GM12875 (cell line): ENCODE measurements around the gene SERPINB5.

Experiments used
- H3K4me3 ChIP-seq: one replicate; pipeline ENCODE4 v1.5.1; 2011; ENCODE audit warnings: low read depth, low read length, control low read depth
- CTCF ChIP-seq: IDR thresholded peaks from 2 replicates; pipeline ENCODE4 v1.5.1; 2011; ENCODE audit warnings: low read depth, mild to moderate bottlenecking, control low read depth, inconsistent platforms, low read length, moderate library complexity, borderline replicate concordance; ENCODE audit not compliant: insufficient read depth

SERPINB5 gene

GRCh38 chr18:63534615-63535014, 57.9 kb downstream of the SERPINB5 start:
- no peak for TF ChIP-seq CTCF
- no peak overlapping the region for H3K4me3 ChIP-seq

GRCh38 chr18:63539904-63540510, 63.2 kb downstream of the SERPINB5 start:
- no peak overlapping the region for H3K4me3 ChIP-seq
- no peak for TF ChIP-seq CTCF

- TF ChIP-seq CTCF = no peak
- no peak within 1 kb of the TSS for H3K4me3 ChIP-seq
Measured at GRCh38 chr18:63542069-63542468, 65.3 kb downstream of the SERPINB5 start, which contains the start of gene SERPINB12. Gene SERPINB12, plus strand, starts transcription at chr18:63542369. Its CDS starts 13,791 bp downstream, at chr18:63556160.

- TF ChIP-seq CTCF = no peak
- H3K4me3 ChIP-seq = no peak overlapping the region
Measured at GRCh38 chr18:63544017-63544416, 67.3 kb downstream of the SERPINB5 start.

- no peak overlapping the region for H3K4me3 ChIP-seq
- TF ChIP-seq CTCF = no peak
Measured at GRCh38 chr18:63545000-63545399, 68.2 kb downstream of the SERPINB5 start.

- no peak overlapping the region for H3K4me3 ChIP-seq
- TF ChIP-seq CTCF = no peak
Measured at GRCh38 chr18:63550068-63550467, 73.3 kb downstream of the SERPINB5 start.

- TF ChIP-seq CTCF = no peak
- H3K4me3 ChIP-seq = no peak overlapping the region
Measured at GRCh38 chr18:63551769-63552168, 75.0 kb downstream of the SERPINB5 start.
